Hematopoietic multipotent progenitor cell treated with erythropoietin and hydrocortisone succinate and interleukin-3 and kit ligand, for 8 days (in vitro differentiated cells): ENCODE results near the gene SLC25A48.

ENCODE experiments used
- DNase-seq: peaks from one replicate; pipeline ENCODE4 v3.0.0-alpha.2; 2015

Gene SLC25A48

DNA sequence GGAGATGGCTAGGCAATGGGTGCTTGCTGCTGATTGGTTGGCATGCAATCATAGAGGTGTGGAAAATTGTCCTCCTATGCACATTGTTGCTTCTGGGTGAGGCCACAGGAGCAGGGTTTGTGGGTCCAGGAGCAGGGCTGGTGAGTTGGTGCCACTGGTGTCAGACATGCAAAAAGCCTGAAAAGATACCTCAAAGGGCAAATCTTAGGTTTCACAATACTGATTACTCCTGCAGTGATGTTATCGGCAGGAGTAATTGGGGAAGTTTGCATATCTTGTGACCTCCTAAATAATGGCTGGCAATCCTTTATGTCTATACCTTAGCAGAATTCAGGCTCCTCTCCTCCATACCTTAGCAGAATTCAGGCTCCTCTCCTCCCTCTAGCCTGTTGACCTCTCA lies 25.2 kb downstream of the SLC25A48 start:
- no peak for DNase-seq

DNA sequence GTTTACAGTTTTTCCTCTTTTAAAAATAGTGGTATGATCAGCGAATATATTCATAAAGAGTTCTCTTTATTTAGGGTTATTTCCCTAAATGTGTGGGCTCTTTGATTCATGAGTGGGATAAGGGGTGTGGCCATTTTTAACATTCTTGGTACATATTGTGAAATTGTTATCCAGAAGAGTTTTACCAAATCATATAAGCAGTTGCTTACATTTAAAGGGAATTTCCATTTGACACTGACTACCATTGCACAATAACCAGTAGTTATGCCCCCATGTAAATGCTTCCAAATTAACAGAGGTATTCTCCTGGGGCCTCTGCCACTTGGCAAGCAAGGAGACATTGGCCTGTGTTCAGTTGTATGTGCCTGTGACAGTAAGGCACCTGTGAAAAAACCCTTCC lies 27.2 kb downstream of the SLC25A48 start:
- DNase-seq = no peak

GRCh38 chr5:135862086-135862485 lies 27.6 kb downstream of the SLC25A48 start:
- DNase-seq = no peak

GRCh38 chr5:135862744-135863143 lies 28.3 kb downstream of the SLC25A48 start:
- DNase-seq = no peak

DNA sequence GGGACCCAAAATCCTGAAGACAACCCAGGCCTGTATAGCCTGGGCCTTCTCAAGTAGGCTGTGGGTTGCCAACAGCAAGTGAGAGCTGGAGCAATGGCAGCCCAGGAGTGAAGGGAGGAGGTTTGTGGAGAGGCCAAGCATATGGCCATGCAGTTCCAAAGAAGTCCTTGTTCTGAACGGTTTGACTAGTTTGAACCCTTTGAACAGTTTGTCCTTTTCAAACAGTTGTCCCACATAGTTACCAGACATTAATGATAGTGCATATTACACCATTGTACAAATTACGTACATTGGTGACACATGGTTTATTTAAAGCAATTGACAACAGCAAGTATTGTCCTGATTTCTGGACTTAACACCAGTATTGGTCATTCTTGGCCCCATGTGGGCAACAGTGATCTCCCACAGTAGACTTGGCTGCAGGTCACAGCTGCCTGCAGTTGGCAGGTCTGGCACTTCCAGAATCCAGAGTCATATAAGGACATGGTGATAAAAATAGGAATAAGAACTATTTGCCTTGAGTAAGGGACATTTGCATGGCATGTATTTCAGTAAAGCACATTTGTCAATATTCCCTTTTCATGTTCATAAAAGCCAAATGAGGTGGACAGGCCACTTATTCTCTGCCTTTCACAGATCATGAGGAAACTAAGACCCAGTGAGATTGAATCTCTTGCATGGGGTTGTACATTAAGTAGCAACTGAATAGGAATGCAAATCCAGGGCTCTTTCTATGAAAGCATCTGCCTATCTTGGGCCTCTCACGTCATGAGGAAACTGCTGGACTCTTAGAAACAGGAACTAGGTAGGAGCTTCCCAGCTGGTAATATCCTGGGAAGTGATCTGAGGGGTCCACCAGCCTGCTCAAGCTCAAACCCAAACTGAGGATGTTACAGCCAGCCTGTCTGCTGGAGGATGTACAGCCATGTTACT lies 30.3 kb downstream of the SLC25A48 start:
- no peak for DNase-seq

- no peak for DNase-seq
These were observed 31.6 kb downstream of the SLC25A48 start for GRCh38 chr5:135866016-135866415.

GRCh38 chr5:135867599-135867998 lies 33.1 kb downstream of the SLC25A48 start:
- no peak for DNase-seq

GRCh38 chr5:135868681-135869080 lies 34.2 kb downstream of the SLC25A48 start:
- DNase-seq = no peak

DNA sequence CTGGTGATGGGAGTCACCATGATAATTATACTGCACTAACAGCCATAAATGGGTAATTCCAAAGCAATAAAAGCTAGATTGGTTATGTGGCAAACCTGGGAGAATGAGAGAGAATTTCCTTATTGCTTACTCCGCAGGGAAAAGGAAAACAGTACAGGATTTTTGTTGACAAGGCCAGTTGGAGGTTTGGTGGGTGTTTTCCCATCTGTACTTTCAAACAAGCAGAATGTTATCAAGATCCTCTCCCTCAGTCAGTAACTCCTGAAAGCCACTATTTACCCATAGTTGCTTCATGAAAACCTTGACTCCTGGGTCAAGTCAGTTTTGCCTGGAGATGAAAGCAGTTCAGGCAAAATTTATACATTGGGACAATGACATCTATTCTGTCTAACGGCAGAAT lies 34.8 kb downstream of the SLC25A48 start:
- no peak for DNase-seq

GRCh38 chr5:135869935-135870334 lies 35.5 kb downstream of the SLC25A48 start:
- no peak for DNase-seq

GRCh38 chr5:135871268-135871915 lies 36.9 kb downstream of the SLC25A48 start:
- DNase-seq = no peak

DNA sequence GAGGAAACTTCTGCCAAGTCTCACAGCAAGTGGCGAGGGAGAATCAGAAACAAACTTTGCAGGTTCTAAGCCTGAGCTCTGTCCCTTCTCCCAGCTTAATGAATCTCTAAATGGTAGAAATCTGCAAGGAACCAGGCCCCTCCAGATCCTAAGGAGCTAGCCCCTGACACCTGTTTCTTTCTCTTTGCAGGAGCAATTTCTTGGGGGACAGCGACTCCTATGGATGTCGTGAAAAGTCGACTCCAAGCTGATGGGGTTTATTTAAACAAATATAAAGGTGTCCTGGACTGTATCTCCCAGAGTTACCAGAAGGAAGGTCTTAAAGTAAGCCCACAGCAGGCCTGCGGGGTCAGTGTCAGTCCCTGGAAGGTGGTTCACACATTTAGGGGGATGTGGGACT lies 39.4 kb downstream of the SLC25A48 start:
- DNase-seq = no peak

GRCh38 chr5:135874461-135874860 lies 40.0 kb downstream of the SLC25A48 start:
- DNase-seq = no peak

- DNase-seq = no peak
These were observed 41.1 kb downstream of the SLC25A48 start for GRCh38 chr5:135875567-135875966.

GRCh38 chr5:135876146-135876545 lies 41.7 kb downstream of the SLC25A48 start:
- DNase-seq = peak; percentile 51

DNA sequence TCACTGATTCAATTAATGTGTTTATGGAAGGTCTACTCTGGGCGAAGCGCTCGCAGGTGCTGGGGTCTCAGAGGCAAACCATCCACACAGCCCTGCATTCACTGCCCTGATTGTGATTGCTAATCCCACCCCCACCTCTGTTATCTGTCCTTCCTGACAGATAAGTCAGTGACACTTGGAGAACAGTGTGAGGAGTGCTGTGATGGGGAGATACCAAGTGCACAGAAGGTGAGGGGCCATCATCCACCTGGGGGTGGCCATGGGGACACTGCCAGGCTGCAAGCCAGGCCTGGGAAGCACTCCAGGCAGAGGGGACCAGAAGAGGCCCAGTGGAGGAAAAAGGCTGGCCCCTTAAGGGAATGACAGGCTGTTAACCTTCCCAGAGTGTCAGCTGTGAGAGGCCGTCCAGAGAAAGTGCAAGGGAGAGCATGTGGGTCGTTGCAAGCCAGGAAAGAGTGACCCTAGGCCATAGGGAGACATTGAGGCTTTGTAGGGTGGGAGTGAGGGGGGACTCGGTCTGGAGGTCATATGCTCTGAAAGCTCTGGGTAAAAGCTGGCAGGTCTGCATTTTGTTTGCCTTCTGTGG lies 43.2 kb downstream of the SLC25A48 start:
- DNase-seq = no peak

DNA sequence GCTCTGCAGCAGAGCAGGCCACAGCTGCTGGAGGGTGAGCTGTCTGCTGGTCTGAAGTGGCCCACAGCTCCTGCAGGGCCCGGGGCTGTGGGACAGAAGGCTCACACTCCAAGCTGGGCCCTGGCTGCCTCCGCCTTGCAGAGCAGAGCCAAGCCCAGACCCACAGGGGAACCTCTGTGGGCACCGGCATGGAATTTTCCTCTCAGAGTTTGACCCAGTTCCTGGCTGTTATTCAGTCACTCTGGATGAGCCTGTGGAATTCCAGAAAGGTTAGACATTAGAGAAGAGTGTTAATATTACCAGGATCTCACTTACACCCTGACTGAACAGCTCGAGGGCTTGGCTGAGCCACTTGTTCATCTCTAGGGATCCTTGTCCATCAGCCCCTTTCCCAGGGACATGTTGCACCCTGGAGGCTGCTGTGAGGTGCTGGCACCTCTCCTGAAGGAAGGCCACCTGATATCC lies 43.7 kb downstream of the SLC25A48 start:
- DNase-seq = no peak

- no peak for DNase-seq
These were observed 45.1 kb downstream of the SLC25A48 start for GRCh38 chr5:135879591-135879990.

DNA sequence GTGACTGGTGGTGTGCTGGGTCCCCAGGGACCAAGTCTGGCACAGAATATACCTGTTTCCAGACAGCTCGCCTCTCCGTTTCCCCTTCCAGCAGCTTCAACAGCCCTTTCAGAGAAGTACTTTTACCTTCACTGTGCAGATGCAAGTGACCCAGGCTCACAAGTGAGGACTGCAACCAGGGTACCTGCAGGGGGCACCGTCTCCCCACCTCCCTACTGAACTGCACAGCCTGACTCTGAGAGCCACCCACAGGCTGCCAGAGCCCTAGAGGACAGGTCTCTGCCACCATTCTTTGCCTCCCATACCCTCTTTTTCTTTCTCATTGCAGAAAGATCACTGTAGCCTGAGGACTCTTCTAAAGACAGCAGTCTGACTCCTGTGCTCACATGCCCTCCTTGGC lies 45.8 kb downstream of the SLC25A48 start:
- peak; percentile 42 for DNase-seq

DNA sequence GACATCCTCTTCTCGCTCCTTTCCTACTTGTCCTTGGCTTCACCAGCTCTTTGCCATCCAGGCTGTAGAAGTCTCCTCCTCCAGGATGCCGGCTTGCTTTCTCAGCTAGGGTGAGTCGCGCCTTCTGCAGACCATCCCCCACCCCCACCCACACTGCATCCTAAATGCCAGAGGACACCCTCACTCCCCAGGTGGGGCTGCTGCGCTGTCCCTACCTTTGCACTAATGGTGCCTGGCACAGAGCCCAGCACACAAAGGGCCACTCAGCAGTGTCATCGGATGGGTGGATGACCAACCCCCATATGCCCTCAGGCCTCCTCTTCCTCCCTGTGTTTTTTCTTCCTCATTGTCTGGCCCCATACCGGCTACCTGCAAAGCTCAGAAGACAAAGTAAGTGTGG lies 46.3 kb downstream of the SLC25A48 start:
- DNase-seq = no peak

GRCh38 chr5:135881244-135881643 lies 46.8 kb downstream of the SLC25A48 start:
- DNase-seq = no peak

DNA sequence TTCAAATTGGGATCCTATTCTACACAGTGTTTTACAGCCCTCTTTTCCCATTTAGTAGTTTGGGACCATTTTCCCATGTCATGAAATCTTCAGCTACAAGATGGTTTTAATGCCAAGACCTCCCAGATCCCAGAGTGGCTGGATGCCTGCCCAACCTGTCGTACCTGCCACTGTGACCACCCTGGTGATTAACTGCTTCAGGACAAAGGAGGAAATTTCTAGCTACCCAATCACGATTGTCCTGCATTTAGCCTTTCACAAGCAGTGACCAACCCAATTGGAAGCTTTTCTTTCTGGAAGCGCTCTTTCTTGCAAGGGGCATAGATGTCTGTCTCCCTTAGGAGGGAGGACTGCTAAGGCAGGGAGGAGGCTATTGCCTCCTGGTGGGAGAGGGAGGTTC lies 47.4 kb downstream of the SLC25A48 start:
- no peak for DNase-seq

DNA sequence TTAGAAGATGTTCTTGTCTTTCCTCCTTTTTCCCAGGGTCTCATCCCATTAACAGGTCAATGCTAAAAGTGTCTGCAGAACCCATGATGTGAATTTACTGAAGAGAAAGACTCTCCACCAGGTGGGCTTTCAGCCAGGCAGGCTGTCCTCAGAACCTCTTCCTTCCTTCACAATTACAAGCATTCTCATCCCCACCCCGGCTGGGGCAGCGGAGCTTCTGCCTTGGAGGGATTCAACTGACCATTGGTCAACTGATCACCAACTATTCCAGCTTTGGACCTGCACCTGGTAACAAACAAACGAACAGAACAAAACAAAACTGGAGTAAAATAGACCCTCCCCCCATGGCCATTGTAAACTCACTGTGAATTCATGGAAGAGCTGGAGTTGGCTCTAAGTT lies 48.6 kb downstream of the SLC25A48 start:
- no peak for DNase-seq

DNA sequence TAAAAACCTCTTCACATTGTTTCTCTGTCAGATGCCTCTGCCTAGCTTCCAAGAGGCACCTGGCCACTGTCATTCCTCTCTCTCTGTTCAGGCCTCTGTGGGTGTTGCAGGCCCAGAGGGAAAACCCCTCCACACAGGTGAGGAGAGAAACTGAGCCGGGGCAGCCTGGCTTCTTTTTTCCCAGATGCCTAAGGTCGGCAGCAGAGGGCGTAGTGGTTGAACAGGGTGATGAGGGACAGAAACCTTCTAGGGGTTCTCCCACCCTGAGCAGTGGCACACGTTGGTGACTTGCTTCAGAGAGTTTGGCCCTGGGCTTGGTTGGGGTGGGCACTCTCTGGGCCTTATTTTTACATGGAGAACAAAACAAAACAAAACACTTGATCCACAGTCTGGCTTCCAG lies 49.0 kb downstream of the SLC25A48 start:
- DNase-seq = no peak
